ENCODE data around the gene DNAJC18. TPM values are rescaled to one million over a fixed set of nuclear protein-coding genes. Genes with fewer than 3 reads are reported as not detected.

DNAJC18 gene
- total RNA-seq, 2 donors from 2014 or later, result 6.9 to 16.7 TPM

DNA sequence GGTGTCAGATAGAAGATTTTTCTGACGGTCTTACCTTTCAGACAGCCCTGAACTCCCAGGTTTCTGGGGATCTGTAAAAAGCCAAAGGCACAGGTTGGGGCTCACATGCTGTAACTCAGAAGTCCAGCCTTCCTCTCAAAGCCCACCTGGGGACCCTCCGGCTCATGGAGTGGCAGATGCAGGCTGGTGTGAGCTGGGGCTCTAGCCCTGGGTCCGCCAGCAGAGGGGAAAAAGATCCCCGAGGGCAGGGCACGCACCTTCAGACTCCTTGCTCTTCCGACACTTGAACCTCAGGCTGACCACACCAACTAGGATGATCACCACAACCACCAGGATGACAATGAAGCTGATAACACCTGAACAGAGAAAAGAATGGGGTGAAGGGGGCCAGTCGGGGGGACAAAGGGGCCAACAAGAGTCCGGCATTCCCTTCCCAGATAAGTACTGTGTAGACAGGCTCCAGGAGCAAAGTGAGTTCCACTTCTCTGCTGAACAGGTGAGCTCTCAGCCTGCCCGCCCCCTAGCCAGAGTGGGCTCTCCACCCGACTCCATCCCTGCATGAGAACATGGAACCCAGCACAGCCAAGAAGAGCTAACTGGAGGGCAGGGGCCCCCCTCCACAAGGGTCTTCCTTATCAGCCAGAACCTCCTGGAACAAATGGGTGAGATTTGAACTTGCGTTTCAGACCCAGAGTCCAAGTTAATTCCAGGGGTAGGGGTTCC, 15.4 kb upstream of the DNAJC18 start:
- ATAC-seq (ENCODE audit: insufficient number of reproducible peaks, low FRiP score, low read depth) (no peak), DNase-seq (ENCODE audit: low spot score) (no peak)
- H3K27me3 ChIP-seq (replicated peaks; ENCODE audit: insufficient read depth), result no peaks in the 10 kb centered on the region
- H3K4me3 ChIP-seq, result no peak overlapping the region
- no peak overlapping the region for H3K27ac ChIP-seq
- no peaks in the 10 kb centered on the region for H3K36me3 ChIP-seq
- TF ChIP-seq, protein P1, sequence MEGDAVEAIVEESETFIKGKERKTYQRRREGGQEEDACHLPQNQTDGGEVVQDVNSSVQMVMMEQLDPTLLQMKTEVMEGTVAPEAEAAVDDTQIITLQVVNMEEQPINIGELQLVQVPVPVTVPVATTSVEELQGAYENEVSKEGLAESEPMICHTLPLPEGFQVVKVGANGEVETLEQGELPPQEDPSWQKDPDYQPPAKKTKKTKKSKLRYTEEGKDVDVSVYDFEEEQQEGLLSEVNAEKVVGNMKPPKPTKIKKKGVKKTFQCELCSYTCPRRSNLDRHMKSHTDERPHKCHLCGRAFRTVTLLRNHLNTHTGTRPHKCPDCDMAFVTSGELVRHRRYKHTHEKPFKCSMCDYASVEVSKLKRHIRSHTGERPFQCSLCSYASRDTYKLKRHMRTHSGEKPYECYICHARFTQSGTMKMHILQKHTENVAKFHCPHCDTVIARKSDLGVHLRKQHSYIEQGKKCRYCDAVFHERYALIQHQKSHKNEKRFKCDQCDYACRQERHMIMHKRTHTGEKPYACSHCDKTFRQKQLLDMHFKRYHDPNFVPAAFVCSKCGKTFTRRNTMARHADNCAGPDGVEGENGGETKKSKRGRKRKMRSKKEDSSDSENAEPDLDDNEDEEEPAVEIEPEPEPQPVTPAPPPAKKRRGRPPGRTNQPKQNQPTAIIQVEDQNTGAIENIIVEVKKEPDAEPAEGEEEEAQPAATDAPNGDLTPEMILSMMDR (IDR thresholded peaks at IDR 0.05), result no peak
- no peaks in the 10 kb centered on the region for H3K9me3 ChIP-seq
- peaks cover 0 to 5% of the 10 kb centered on the region in 2 donors for H3K4me1 ChIP-seq (ENCODE audit: control insufficient read depth in 1 of 2, low read depth in 2 of 2)

DNA sequence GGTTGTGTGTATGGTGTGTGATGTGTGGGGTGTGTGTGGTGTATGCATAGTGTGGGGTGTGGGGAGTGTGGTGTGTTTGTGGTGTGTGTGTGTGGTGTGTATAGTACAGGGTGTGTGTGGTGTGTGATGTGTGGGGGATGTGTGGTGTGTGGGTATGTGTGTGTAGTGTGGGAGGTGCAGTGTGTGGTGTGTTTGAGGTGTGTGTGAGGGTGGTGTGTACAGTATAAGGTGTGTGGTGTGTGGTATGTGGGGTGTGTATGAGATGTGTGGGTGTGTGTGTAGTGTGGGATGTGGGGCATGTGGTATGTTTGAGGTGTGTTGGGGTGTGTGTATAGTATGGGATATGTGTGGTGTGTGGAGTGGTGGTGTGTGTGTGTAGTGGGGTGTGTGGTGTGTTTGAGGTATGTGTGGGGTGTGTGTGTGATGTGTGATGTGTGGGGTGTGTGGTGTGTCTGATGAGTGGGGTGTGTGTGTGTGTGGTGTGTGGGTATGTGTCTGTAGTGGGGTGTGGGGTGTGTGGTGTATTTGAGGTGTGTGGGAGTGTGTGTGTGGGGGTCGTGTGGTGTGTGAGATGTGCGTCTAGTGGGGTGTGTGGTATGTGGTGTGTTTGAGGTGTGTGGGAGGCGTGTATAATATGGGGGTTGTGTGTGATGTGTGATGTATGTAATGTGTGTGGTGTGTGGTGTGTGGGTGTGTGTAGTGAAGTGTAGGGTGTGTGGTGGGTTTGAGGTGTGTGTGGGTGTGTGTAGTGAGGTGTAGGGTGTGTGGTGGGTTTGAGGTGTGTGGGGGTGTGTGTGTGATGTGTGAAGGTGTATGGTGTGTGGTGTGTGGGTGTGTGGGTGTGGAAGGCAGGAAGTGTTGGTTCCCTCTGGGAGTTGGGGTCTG, 14.6 kb upstream of the DNAJC18 start:
- Histone ChIP-seq H3K4me1 (ENCODE audit: control insufficient read depth in 1 of 2, low read depth in 2 of 2) (peaks cover 0 to under 1% of the 10 kb centered on the region in 2 donors), H3K27me3 (replicated peaks; ENCODE audit: insufficient read depth) (no peaks in the 10 kb centered on the region), H3K36me3 (no peaks in the 10 kb centered on the region), H3K9me3 (no peaks in the 10 kb centered on the region), H3K27ac (no peak overlapping the region), H3K4me3 (no peak overlapping the region)
- ATAC-seq (ENCODE audit: insufficient number of reproducible peaks, low FRiP score, low read depth) (no peak), DNase-seq (ENCODE audit: low spot score) (no peak)
- TF ChIP-seq, protein P1 (IDR thresholded peaks at IDR 0.05), result no peak

DNA sequence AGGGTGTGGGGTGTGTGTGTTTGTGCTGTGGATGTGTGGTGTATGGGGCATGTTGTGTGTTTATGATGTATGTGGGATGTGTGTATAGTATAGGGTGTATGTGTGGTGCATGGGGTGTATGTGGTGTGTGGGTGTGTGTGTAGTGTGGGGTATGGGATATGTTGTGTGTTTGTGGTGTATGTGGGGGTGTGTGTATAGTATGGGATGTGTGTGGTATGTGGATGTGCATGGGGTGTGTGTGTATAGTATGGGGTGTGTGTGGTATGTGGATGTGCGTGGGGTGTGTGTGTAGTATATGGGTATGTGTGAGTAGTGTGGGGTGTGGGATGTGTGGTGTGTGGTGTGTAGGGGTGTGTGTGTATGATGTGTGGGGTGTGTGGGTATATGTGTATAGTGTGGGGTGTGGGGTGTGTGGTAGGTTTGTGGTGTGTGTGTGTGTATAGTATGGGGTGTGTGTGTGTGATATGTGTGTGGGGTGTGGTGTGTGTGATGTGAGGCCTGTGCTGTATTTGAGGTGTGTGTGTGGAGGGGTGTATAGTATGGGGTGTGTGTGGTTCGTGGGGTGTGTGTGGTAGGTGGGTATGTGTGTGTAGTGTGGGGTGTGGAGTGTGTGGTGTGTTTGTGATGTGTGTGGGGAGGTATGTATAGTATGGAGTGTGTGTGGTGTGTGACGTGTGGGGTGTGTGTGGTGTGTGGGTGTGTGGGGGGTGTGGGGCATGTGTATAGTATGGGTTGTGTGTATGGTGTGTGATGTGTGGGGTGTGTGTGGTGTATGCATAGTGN, 12.7 kb upstream of the DNAJC18 start:
- Histone ChIP-seq H3K4me3 (no peak overlapping the region), H3K27ac (no peak overlapping the region), H3K9me3 (no peaks in the 10 kb centered on the region), H3K27me3 (replicated peaks; ENCODE audit: insufficient read depth) (no peaks in the 10 kb centered on the region), H3K4me1 (ENCODE audit: control insufficient read depth in 1 of 2, low read depth in 2 of 2) (no peaks in the 10 kb centered on the region), H3K36me3 (no peaks in the 10 kb centered on the region)
- ATAC-seq (ENCODE audit: insufficient number of reproducible peaks, low FRiP score, low read depth) (no peak), DNase-seq (ENCODE audit: low spot score) (no peak)
- TF ChIP-seq, protein P1 (IDR thresholded peaks at IDR 0.05), result no peak

DNA sequence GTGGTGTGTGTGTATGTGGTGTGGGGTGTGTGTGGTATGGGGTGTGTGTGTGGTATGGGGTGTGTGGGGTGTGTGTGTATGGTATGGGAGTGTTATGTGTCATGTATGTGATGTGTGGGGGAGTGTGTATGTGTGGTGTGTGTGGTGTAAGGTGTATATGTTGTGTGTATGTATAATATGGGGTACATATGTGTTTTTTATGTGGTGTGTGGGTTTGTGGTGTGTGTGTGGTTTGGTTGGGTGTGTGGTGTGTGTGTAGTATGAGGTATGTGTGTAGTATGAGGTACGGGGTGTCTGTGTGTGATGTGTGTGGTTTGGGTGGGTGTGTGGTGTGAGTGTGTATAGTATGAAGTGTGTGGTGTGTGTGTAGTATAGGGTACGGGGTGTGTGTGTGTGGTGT, 11.9 kb upstream of the DNAJC18 start:
- no peak for DNase-seq (ENCODE audit: low spot score)
- H3K9me3 ChIP-seq, result no peaks in the 10 kb centered on the region
- no peak overlapping the region for H3K27ac ChIP-seq
- H3K36me3 ChIP-seq, result no peaks in the 10 kb centered on the region
- no peak overlapping the region for H3K4me3 ChIP-seq
- H3K4me1 ChIP-seq (ENCODE audit: control insufficient read depth in 1 of 2, low read depth in 2 of 2), result no peaks in the 10 kb centered on the region
- H3K27me3 ChIP-seq (replicated peaks; ENCODE audit: insufficient read depth), result no peaks in the 10 kb centered on the region
- no peak for ATAC-seq (ENCODE audit: insufficient number of reproducible peaks, low FRiP score, low read depth)
- TF ChIP-seq, protein P1 (IDR thresholded peaks at IDR 0.05), result no peak
